ENCODE data around the gene HOXA5. TPM values are rescaled to one million over a fixed set of nuclear protein-coding genes. Genes with fewer than 3 reads are reported as not detected.

The HOXA5 gene
- total RNA-seq, 1 experiment from 2014 or later, result not detected

GRCh38 chr7:27162561-27163287 is 19.2 kb upstream of the HOXA5 start:
- H3K27me3 Mint-ChIP-seq (ENCODE audit: low read depth), result peaks cover 98% of the 10 kb centered on the region
- no peak overlapping the region for H3K27ac Mint-ChIP-seq
- H3K56ac ChIP-seq (ENCODE audit: insufficient read length, low read depth, low read length), result no peak overlapping the region
- no peaks in the 10 kb centered on the region for H3K23me2 ChIP-seq (ENCODE audit: insufficient read length, low read depth, low read length, poor library complexity, severe bottlenecking)
- H4K5ac ChIP-seq (ENCODE audit: insufficient read length, low read depth, low read length), result no peak overlapping the region
- no peak overlapping the region for H2BK15ac ChIP-seq (ENCODE audit: low read depth, low read length)
- H3K18ac ChIP-seq (ENCODE audit: insufficient read length, low read depth, low read length), result no peak overlapping the region
- H3K14ac ChIP-seq (ENCODE audit: insufficient read depth, low read length), result no peak overlapping the region
- no peak overlapping the region for H2BK12ac ChIP-seq (ENCODE audit: insufficient read length, low read depth, low read length)
- TF ChIP-seq, protein P1, sequence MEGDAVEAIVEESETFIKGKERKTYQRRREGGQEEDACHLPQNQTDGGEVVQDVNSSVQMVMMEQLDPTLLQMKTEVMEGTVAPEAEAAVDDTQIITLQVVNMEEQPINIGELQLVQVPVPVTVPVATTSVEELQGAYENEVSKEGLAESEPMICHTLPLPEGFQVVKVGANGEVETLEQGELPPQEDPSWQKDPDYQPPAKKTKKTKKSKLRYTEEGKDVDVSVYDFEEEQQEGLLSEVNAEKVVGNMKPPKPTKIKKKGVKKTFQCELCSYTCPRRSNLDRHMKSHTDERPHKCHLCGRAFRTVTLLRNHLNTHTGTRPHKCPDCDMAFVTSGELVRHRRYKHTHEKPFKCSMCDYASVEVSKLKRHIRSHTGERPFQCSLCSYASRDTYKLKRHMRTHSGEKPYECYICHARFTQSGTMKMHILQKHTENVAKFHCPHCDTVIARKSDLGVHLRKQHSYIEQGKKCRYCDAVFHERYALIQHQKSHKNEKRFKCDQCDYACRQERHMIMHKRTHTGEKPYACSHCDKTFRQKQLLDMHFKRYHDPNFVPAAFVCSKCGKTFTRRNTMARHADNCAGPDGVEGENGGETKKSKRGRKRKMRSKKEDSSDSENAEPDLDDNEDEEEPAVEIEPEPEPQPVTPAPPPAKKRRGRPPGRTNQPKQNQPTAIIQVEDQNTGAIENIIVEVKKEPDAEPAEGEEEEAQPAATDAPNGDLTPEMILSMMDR (conservative IDR thresholded peaks at IDR 0.05), result no peak
- no peak overlapping the region for H2BK5ac ChIP-seq (ENCODE audit: insufficient read length, low read length)
- no peak overlapping the region for H2AFZ ChIP-seq (ENCODE audit: low read length)
- peaks cover 97% of the 10 kb centered on the region for H3K27me3 ChIP-seq (ENCODE audit: insufficient read depth, low read length)
- H4K20me1 ChIP-seq (ENCODE audit: control insufficient read depth, insufficient read depth, insufficient read length), result no peaks in the 10 kb centered on the region
- H2BK120ac ChIP-seq (ENCODE audit: low read depth, low read length, poor library complexity, severe bottlenecking), result no peak overlapping the region
- peaks cover 7 to 13% of the 10 kb centered on the region in 2 experiments for H3K9me3 Mint-ChIP-seq
- H3K4me1 Mint-ChIP-seq, result peaks cover 0 to 12% of the 10 kb centered on the region in 2 experiments; a peak in 3 of 4 replicates
- H3K9ac ChIP-seq (ENCODE audit: extremely low read depth, insufficient read length, low read length), result no peak overlapping the region
- no peak for DNase-seq
- H3K9me3 ChIP-seq (ENCODE audit: control insufficient read depth, low read depth, low read length), result no peaks in the 10 kb centered on the region
- no peaks in the 10 kb centered on the region; a peak in 1 of 7 replicates for H3K36me3 Mint-ChIP-seq (ENCODE audit: insufficient read depth in 1 of 3, low read depth in 3 of 3)
- no peak overlapping the region for H3K4ac ChIP-seq (ENCODE audit: low read depth, low read length)
- no peak overlapping the region for H2BK20ac ChIP-seq (ENCODE audit: low read depth, low read length, poor library complexity, severe bottlenecking)
- no peak overlapping the region for H4K91ac ChIP-seq (ENCODE audit: insufficient read length, low read depth, low read length)
- no peak overlapping the region for H3K27ac ChIP-seq (ENCODE audit: insufficient read length, low read depth, low read length)
- H3K4me3 Mint-ChIP-seq, result no peak overlapping the region
- no peak overlapping the region for H3T11ph ChIP-seq (ENCODE audit: low read length)
- H3K79me2 ChIP-seq (ENCODE audit: insufficient read depth, low read length), result no peaks in the 10 kb centered on the region
- WGBS (ENCODE audit: extremely low coverage, insufficient read length, low lambda C conversion rate), result no CpG with 5 or more reads among the region's 7 CpGs
- H4K8ac ChIP-seq (replicated peaks; ENCODE audit: insufficient read length, low read depth, low read length), result no peak overlapping the region
- H3K79me1 ChIP-seq (ENCODE audit: insufficient read depth, low read depth, low read length, poor library complexity, severe bottlenecking), result no peaks in the 10 kb centered on the region
- H2AK5ac ChIP-seq (ENCODE audit: insufficient read length, low read length), result no peak overlapping the region
- H3K23ac ChIP-seq (ENCODE audit: insufficient read length, low read depth, low read length), result no peak overlapping the region
- H3K4me1 ChIP-seq (ENCODE audit: insufficient read depth, low read length), result no peaks in the 10 kb centered on the region
- no peak overlapping the region for H3K4me2 ChIP-seq (ENCODE audit: insufficient read depth, insufficient read length, low read length)

Data from H9 (cell line).